Islet precursor cell (in vitro differentiated cells): Measurements from ENCODE around the gene CDKAL1.

Experiments
- DNase-seq: peaks from one replicate; pipeline ENCODE4 v3.0.0-alpha.2; 2018

Gene CDKAL1

DNA sequence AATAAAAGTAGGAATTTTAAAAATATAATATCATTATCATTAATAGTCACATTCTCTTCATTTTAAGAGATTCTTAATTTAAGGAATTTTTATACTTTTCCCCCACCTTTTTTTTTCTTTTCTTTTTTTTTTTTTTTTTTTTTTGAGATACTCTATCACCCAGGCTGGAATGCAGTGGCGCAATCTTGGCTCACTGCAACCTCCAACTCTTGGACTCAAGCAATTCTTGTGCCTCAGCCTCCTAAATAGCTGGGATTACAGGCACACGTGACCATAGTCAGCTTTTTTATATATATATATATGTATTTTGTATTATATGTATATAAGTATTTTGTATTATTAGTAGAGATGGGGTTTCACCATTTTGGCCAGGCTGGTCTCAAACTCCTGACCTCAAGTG, 457.7 kb downstream of the CDKAL1 start:
- DNase-seq, result no peak

DNA sequence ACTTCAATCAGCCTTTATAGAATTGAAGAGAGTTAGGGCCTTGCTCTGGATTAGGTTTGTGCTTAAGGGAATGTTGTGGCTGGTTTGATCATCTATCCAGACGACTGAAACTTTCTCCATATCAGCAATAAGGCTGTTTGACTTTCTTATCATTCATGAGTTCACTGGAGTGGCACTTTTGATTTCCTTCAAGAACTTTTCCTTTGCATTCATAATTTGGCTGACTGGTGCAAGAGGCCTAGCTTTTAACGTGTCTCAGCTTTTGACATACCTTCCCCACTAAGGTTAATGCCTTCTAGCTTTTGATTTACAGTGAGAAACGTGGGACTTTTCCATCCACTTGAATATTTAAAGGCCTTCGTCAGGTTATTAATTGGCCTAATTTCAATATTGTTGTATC, 461.8 kb downstream of the CDKAL1 start:
- no peak for DNase-seq

DNA sequence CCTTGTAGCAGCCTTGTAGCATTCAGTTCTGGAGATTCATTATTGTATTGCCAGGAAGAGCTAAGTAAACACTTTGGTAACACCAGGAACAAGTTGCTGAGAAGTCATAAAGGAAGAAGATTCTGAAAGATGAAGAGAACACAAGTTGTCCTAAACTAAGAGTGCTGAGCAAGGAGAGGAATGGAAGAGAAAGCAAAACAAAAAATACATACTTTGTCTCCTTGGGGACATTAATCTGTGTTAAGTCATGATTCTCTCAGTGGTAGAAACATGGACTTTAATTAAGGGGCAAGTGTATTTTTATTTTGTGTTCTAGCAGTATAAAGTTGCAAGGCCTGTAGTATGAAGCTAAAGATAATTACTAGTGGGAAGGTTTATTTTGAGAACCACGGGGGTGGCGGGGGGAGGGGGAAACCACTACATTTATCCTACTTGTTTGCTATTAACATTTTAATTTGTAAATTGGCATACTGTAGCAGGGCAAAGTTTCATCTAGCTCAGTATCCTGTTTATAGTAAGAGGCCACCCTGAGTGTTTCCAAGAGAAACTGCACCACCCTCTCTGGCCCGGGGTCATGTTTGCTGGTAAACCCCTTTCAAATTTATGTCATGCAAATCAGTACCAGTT, 463.0 kb downstream of the CDKAL1 start:
- no peak for DNase-seq

DNA sequence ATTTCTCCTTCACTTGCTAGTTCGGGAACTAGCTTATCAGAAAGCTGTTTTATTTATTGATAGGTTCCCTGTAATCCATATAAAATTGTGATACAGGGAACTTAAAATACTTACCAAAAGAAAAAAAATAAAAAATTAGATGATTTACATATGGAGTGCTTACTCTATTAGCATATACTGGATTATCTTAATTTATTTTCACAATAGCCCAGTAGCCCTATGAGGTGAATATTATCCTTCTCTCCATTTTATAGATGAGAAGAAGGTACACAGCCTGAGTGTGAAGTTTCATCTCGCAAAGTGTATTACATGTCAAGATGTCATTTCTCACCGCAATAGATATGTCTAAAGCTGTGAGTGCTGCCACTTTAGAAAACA, 463.5 kb downstream of the CDKAL1 start:
- DNase-seq, result no peak

DNA sequence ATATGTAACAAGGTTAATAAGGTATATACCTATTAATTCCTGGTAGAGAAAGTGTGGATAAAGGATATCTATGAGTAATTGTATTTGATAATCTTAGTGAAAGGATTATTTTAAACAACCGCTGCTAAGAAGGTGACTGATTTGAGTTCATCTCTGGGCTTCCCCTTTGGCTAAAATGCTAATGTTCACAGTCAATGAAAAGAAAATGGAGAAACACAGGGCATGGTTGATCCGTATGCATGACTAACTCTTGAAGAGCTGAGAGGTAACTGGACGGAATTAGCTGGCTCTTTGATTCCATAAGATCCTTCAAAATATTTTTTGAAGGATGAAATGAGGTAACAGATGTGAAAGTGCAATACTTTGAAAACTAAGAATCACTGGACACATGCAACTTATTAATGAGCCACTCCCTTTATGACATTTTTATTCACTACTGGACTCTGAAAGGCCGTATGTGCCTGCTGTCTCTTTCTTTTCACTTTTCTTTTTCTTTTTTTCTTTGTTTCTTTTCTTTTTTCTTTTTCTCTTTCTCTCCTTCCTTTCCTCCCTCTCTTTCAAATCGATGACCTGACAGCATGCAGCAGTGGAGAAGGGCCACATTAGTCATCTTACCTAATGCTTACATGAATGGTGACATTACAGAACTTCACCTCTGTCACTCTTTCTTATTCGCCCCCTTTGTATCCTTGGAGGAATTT, 464.6 kb downstream of the CDKAL1 start:
- DNase-seq, result no peak

DNA sequence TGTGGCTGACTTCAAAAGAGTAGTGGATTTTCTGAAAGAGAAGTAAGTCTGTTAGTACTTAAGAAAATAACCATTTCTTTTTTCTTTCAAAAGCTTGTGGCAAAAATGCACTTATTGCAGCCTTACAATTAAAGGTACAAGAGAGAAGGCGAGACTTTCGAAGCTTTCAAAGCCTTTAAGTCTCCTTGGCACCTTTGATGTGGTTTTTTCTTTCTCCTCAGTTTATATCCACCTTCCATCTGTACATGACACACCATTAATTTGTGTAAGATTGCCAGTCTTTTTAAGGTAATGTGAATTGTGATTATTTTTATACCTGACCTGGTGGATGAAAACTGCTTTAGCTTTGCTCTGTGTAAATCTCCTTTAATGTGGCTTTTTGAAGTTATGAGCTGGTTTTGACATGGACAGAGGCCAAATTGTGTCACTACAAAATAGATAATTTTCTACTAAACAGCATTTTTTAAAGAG, 466.1 kb downstream of the CDKAL1 start:
- DNase-seq, result no peak

DNA sequence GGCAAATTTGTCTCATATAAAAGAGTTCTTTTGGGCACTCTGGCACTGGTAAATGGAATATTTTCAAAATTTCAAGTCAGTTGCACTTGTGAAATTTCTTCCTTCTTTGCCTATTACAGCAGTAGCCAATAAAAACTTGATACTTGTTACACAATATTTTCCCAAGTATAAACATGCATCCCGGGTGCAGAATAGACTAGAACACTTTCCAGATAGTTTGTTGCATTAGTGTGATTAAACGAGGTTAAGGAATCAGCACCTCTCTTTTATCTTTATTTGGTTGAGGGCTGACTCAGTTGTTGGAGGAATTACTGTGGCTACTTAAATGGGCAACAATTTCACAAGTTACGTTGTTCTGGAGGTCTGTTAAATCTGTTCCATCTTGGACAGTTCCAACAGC, 467.5 kb downstream of the CDKAL1 start:
- no peak for DNase-seq

DNA sequence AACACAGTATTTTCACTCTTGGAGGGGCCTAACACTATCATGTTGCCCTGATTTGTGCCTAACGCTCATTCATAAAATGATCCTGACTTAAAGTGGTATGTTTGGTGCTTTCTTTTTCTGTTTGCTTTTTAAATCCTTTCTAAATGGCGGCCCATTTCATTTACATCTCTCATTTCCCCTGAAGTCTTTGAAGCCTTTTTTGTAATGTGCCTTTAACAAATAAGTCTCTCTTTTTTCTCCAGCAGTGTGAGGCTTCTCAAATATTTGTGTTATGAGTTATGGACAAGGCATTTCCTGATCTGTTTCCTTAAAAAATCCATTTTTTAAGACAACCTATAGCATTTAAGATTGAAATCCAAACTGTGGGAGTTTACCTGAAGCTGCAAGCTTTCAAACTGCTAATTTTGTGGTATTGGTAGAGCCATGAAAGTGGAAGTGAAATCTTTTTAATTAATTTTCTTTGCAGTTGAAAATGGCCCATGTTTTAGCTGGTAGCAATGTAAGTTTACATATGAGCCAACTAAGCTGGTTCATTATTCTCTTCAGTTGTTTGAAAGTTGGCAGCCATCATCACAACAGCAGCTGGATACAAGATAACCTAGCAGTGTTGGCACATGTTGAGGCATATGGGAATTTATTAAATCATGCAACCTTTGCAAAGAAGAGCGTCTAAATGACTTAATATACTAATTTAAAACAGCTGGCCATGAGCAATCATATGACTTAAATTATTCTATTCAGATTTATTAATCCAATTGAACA, 469.7 kb downstream of the CDKAL1 start:
- no peak for DNase-seq

DNA sequence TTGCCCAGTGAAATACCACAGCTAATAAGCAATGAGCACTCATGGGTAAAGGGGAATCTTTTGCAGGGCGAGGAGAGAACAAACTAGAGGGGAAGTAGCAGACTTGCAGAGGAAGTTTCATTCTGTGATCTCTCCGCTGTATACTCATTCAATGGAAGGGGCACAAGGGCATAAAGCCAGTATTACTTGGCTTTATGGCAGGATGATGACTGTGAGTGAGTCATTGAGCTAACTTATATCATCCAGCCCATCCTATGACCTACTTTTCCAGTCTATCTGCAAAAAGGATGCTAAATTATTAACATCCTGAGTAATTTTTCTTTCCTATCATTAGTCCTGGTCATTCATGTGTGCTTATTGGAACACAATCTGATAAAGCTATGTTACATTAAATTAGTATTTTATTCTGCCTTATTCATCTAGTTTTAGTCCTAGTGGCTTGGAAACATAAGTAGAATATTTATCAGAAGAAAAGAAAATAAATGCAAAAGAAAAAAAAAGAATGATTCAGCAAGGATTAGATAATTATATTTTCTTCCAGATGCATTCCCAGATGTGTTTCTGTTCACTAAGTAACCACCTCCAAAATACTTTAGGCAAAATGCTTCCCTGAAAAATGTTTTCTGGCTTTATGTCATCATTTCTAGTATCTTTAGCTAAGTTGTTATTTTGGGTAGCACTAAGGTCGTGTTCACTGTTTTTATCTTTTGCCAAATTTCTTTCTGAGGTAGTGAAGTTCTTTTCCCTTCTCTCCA, 471.7 kb downstream of the CDKAL1 start:
- no peak for DNase-seq

DNA sequence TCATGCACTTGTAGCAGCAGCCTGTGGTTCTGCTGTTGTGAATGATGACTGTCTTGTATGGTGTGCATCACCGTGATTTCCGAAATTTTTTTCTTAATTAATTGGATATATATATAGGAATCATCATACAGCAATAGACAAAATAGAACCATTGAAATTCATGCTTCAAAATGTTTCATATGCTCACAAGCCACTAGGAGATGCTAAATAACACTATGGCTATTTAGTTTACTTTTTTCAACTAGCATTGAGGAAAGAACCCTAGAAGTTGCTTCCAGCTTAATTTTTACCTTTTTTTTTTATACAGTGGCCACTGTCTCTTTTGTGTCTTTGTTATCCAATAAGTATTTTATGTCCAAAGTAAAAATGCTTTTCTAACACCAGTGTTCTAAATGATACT, 485.4 kb downstream of the CDKAL1 start:
- DNase-seq, result no peak

DNA sequence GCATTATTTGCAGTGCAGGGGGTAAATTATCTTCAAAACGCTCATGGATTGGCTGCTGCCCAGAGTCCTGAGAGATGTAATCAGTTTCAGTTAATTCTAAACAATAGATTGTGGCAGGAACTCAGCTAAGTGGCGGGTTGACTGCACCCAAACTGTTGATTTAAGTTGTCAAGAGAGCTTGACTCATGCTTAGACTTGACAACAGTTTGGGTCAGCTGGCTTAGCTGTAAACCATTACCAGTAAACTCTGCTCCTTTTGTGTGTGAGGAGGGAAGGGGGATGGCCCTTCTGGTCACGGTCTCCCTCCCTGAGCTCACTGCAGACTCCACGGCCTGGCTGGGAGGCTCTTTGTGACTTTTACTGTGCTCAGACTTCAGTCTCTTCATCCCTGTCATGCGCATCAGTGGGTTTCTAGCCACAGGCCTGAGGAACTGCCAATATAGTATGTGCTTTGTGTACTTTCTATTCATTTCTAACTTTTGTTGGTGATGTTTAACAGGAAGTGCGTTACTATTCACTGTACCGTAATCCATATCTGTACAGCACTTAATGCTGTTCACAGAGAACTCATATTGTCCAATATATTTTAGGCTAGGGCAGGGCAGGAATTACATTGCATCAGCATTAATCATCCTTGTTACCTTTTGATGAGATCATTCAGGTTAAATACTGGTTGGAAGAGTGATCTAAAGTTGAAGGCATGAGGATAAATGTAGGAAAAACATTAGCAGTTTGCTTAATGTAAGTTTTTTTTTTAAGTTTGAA, 488.3 kb downstream of the CDKAL1 start:
- DNase-seq, result peak; percentile 93

DNA sequence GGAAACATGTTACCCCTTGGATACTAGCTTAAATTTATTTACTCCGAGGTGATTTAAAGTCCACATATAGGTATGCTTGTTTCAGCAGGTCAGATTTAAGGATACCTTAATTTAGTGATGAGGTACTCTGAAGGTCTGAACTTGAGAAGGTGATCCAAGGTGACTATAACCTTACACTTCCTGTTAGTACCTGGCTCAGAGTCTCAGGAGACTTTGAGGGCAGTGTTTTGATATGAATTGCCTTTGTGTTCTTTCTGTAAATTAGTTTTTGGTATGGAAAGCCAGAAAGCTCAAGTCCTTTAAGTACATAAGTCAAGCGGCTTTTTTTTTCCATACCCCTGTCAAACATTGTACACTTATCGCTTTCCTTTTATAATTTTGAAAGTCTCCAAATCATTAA, 489.0 kb downstream of the CDKAL1 start:
- no peak for DNase-seq

DNA sequence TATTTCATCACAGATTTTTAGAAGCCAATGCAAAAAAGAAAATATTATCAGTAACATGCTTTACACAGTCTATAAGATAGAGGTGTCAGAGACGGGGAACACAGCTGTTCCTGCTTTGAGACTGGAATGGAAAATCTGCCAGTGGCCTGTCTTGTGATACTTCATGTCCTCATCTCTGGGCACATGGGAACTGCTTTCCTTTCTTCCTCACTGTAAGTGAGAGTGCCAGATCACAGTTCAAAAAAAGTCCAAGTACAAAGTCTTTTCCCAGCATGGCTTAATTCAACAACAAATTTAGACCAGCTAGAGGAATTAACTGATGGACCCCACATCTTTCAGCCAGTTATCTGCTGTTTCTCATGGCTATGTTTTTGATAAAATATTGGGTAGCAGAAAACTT, 490.4 kb downstream of the CDKAL1 start:
- no peak for DNase-seq

DNA sequence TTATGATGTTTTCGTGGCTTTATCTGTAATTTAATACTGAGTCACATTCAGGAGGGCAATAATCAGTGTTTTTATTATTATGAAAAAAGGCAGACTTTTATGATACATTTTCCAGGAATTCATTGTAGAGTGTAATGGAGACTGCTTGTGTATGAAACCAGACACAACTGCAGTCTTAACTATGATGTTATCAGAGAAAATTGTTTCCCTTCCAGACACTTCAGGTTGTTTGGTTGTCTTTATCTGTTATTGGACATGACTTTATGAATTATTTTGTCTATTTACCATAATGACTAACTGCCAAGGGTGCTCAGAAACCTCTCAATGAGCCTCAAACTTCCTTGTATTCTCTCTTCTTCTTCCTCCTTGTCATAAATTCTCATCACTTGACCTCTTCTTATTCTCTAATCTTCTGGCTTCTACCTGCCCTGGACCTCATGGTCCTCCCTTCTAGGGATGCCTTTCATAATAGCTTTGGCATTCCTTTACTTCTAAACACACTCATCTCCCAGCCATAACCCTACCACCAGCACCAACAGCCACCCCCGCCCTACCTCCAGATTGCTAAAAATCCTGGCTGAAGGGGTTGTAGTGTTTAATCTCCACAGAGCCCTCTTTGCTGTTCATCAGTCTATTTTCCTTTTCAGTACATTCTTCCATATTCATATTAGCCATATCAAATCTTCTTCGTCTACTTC, 492.5 kb downstream of the CDKAL1 start:
- no peak for DNase-seq

DNA sequence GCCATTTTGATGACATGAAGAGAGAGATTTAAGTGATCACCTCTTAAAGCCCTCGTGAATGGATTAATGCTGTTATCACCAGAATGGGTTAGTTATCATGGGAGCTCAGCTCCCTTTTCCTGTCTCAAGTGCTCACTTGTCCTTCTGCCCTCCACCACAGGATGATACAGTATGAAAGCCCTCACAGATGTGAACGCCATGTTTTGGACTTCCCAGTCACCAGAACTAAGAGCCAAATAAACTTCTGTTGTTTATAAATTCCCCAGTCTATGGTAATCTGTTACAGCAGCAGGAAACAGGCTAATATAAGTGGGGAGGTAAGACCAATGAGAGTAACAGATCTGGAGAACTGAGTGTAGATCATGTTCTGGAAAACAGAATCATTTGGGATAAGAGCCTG, 493.2 kb downstream of the CDKAL1 start:
- DNase-seq, result no peak

DNA sequence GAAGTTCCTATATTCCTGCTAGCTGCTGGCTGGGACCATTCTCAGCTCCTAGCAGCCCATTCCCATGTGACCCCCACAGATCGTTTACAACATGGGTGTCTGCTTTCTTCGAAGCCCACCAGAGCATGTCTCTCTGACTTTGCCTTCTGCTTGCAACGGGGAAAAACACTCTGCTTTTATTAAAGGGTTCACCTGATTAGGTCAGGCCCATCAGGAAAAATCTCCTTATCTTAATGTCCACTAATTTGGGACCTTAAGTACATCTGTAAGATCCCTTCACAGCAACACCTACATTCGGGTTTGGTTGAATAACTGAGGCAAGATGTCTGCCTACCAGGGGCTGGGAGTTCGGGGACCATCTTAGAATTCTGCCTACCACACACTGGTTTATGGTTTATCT, 496.9 kb downstream of the CDKAL1 start:
- DNase-seq, result no peak

DNA sequence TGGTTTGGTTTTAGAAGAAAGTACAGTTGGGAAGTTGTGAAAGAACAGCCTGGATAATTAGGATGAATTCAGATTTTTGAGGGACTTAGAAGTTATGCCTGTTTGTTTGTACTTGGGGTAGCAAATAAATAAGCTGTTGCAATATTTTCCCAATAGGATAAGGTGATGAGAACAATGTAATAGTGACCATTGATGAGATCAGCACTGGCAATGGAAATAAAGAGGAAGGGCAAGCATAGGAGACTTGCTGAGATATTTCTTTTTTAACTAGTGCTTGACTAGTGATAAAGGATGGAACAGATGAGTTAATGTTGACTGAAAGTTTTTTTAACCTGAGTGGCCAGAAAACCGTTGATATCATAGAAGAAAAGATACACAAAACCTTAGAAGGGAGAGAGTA, 498.8 kb downstream of the CDKAL1 start:
- no peak for DNase-seq

DNA sequence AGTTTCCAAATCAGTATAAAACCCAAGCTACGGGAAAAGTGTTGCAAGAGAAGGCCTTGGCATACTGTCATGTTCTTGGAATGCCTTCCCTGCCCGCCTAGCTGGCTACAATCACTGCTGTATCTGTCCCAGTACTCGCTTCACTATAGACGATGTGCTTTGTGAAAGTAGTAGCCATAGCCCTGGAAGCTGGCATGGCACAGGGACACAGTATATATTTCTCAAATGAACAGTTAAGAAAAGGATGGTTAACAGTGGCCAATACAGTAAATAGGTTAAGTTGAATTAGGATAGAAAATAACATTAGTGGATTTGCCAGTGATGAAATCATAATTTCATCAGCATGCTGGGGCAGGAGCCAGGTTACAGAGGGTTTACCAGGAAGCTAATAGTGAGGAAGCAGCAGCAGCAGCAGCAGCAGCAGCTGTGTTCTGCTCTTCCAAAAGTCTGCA, 499.3 kb downstream of the CDKAL1 start:
- DNase-seq, result no peak

DNA sequence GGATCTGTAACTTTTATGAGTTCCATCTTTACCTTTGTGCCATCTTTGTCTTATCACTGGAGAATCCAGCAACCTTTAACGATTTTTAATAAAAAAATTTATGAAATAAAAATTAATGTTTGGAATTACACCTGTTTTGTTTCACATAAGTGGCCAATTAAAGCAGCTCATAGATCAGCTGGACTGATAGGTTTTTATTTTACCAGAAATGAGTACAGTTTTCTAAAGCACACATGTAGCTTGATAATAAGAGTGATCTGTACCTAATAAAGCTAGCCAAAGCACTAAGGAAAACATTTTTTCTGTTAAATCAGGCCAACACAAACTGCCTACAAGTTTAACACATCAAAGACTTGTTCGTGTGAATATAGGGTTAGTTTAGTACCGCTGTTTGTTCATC, 500.1 kb downstream of the CDKAL1 start:
- DNase-seq, result no peak

DNA sequence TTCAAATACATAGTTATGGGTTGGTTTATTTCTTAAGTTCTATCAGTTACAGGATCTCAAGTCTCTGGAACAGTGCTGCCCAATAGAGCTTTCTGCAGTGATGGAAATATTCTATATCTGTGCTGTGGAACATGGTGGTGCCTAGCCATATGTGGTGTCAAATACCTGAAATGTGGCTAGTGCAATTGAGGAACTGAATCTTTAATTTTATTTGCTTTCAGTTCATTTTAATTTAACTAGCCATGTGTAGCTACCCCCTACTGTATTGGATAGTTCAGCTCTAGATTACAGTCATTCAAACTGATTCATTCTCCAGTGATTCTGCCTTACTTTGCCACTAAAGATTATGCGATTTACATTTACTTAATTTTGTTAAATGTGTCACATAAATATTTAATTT, 503.2 kb downstream of the CDKAL1 start:
- no peak for DNase-seq

DNA sequence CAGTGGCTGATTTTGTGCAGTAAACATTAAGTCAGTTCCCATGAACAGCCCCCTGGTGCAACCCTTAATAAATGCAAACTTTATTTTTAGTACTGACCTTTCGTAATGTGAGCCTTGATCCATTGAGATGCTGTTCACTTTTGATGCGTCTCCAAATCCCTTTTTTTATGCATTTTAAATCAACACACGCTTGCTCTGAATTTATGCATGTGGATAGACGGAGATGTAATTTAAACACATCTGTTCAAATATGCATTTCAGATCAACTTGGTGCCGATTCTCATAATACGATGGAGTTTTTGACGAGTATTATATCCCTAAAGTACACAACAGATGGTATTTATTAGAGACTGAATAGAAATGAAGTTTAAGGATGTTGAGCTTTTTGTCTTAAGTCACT, 505.7 kb downstream of the CDKAL1 start:
- DNase-seq, result no peak

DNA sequence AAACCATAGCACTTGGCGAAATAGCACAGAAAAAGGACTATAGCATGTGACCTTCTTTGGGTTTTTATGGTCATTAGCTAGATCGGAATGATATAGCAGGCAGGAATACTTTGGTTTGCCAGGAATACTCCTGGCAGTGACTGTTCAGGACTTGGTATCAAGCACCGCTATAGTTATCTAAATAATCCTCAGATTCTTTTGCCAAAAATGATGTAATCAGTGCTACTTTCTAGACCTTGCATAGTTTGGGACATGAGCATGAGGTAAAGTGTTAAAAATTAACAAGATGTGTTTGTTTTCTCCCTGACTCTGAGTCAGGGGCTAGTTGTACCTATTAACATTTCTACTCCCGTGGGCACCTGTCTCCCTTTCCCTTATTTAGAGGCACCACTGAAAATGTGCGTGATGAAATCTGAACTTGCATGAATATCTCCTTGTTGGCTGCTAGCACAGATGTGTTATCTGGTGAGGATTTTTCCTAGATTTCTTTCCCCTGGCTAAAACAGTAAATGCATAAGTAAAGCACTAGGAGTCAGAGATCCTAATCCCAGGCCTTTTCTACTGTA, 511.0 kb downstream of the CDKAL1 start:
- no peak for DNase-seq
